ENCODE results near the gene ZBTB38.

Gene ZBTB38

DNA sequence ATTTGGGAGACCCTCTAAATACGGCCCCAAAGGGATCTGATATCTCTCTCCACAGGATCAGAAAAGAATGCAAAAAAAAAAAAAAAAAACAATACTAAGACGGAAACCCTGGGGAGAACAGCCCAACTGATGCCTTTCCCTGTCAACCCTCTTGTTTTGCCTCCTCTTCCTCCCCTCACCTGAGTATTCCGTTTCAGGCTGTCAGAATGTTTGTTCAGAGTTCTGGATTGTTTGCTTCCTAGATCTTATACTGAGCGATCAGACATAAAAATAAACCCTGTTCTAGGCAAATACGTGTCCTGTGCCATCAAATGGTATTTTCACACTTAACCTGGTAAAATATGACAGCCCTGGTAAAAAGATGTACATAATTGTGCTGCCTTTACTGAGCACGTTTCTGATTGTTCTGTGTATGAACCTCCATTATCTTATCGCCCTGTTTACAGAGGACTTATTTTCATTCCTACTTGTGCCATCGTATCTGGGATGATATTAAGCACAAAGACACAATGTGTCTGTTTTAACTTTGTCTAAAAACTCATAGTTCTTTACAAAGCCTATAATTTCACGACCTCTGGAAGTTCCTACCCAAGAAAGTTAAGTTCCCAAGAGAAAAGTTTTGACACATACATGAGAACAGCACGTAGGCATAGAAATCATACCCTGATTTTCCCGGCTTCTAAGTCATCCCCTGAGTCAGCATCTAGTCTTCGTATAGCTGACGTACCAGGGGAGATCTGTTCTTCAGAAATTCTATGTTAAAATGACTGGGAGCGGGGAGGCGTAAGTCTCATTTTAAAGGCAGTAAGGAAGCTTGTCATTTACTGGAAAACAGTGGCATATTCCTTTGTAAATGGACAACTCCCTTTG is 856 bp downstream of the ZBTB38 start:
- DNase-seq = no peak

DNA sequence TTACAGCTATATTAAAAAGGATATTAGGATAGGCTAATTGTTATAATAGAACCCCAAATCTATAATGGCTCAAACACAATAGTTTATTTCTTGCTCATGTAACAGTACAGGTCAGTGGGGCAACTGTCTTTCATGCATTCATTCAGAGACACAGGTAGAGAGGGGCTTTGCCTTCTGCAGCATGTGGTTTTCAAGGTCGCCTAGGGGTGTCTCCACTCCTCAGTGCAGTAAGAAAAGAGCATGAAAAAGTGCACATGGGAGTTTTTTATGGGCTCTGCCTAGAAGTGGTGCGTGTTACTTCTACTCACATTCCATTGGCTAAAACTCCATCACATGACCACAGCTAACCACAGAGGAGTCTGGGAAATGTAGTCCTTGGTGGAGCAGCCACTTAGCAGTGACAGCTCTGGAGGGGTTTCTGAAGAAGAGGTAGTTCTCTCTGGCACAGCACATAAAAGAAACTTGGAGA is 1.8 kb downstream of the ZBTB38 start:
- DNase-seq = peak; percentile 75 to 95

GRCh38 chr3:141371882-141372281 is 3.6 kb downstream of the ZBTB38 start:
- DNase-seq = no peak

DNA sequence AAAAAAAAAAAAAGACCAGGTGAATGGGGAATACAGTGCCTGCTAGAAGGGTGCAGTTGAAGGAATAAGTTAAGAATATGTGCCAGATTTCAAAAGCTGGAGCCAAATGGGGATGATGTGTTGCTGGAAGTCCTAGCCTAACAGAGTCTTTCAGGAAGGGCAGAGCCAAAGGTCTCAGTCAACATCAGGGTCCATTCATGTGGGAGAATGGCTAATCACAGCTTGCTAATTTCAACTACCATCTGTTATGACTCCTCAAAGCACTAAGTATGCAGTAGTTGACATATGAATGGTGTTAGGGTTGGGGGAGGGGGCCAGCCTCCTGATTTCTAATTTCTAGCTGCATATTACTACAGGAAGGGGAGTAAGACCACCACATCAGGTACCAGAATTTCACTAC is 4.4 kb downstream of the ZBTB38 start:
- DNase-seq = peak; percentile 49 to 90

DNA sequence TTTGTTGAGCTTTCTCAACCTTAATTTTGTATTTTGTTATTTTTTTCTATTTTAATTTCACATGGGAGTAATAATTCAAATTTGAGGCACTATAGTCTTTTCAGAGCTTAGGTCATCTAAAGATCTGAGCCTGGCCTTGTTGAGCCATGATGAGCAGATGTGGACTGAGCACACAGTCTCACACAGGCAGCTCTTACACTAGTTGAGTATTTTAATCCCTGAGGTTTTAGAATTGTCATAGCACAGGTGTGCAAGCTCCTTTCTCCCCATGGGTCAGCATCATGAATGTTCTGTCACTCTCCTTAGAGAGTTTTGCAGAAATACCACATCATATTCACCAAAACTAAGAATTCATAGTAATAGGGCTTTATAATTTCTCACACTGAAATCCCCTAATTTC is 4.9 kb downstream of the ZBTB38 start:
- DNase-seq = peak; percentile 55 to 82

DNA sequence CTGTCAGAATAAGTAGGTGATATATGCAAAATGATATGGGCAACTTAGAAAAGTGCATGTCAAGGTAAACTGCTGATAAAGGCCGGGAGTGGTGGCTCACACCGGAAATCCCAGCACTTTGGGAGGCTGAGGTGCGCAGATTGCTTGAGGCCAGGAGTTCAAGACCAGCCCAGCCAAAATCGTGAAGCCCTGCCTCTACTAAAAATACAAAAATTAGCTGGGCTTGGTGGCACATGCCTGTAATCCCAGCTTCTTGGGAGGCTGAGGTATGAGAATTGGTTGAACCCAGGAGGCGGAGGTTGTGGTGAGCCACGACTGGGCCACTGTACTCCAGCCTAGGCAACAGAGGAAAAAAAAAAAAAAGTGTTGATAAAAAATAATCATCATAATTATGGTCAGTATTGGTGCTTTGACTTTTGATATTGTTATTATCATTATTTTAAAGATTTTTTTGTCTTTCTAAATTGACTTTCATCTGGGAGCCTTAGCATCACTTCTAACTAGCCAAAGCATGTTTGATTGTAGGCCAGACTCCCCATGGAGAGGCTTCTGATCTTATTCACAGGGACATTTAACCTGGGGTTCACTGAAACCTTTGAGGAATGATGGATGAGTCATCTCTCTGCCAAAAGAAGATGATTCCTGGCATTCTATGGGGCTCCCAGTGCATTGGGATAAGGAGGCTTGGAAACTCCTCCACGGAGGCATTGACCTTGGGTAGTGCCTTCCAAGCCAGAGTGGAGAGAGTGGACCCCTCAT is 5.6 kb downstream of the ZBTB38 start:
- no peak for DNase-seq

DNA sequence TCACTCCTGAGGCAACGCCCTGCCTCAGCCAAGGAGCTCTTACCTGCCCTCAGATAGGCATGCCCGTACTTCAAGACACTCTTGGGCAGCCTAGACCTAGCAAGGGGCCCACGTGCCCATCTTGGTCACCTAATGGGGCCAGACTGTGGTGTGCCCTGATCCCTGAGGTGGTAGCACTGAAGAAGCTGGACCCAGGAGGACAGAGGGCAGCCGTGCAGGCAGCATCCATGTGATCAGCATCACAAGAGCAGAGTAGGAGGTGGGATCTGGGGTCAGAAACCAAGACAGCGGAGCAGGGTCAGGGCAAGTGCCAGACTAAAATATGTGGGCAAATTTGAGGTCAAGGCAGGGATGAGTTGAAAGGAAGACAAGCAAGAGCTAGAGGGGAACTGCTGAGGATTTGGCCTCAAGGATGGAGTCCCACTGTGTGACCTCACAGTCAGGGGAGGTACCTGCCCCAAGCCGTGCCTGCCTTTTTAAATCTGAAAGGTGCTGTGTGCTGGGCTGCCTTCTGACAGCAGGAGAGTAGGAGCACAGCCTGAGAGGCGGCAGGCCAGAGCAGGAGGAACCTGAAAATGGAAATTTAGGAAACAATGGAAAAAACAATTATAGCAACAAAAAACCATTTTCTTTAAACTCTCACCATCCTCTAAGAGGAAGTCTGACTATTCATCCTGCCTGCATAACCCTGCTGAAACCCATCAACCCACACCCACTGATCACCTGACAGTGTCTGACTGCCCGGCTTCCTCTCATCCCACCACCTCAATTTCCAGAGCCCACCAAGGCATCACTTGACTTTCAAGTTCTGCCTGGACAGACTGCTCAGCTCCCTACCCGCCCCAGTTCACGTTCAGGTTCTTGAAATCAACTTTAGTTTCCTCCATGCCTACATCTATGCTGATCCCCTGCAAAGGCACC is 7.3 kb downstream of the ZBTB38 start:
- no peak for DNase-seq

GRCh38 chr3:141377377-141377776 is 9.1 kb downstream of the ZBTB38 start:
- DNase-seq = no peak

DNA sequence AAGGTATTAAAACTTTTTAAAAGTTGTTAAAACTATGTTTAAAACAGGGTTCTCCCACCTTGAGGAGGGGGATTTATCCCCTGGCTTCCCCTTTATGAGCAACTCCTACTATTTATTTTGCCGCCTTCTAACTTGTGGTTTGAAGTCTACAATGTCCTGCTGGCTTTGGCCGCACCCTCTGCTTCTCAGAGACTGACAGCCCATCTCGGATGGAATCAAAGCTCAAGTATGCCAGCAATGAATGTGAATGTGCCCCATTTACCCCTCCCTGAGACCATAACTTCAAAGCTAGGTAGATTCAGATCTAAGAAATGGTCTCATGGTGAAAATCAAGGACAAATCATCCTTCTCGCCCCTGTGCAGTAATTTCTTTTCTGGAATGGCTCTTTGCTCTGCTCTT is 10.3 kb downstream of the ZBTB38 start:
- DNase-seq = no peak

DNA sequence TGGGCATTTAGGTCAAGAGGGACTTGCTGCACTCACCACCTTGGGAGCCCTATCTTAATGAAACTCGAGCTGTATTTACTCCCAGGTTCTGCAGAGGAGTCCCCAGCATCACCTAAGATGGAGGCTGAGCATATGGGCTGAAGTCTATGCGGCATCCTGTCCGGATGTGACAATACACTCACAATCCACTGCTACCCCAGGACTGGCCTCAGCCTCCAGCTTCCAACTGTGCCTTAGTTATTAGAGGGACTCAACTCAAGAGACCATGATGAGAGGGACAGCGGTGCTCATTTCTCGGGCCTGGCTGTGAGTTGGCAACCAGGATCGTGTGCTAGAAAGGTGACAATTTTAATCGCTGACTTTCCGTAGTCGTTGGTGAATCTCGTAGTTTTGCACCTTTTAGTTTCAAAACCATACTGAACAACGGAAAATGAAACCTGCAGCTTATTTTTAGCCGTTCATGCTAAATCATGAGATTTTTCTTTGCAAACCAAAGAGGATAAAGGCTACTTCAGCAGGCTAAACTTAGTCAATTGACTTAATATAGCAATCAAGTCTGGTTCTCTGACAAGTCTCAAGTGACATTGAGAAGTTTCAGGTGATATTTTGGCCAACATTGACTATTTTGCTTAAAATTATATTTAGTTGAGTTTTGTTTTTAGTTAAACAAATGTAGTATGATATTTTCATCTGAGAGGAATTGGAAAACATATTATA is 11.1 kb downstream of the ZBTB38 start:
- DNase-seq = no peak

- DNase-seq = no peak
Observed at GRCh38 chr3:141380279-141380678, 12.0 kb downstream of the ZBTB38 start.

DNA sequence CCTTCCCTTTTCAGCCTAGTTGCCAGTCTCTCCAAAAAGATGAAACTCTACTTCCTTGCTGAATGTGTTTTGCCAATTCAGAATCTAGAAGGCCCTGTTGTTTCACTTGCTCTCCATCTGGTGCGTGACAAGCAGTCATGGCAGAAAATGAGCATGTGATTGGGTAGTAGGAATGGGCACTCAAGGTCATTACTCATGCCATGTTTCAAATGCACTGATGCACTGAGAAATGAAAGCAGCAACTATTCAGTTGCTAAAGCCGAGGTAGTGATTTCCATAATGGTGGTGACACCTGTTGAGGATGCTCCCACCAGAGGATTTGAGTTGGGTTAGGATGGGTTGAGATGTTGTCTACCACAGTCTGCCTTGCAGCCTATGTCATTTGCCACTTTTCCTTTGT is 12.7 kb downstream of the ZBTB38 start:
- no peak for DNase-seq

GRCh38 chr3:141382571-141382970 is 14.3 kb downstream of the ZBTB38 start:
- DNase-seq = peak in 1 of 2 experiments; percentile 16

DNA sequence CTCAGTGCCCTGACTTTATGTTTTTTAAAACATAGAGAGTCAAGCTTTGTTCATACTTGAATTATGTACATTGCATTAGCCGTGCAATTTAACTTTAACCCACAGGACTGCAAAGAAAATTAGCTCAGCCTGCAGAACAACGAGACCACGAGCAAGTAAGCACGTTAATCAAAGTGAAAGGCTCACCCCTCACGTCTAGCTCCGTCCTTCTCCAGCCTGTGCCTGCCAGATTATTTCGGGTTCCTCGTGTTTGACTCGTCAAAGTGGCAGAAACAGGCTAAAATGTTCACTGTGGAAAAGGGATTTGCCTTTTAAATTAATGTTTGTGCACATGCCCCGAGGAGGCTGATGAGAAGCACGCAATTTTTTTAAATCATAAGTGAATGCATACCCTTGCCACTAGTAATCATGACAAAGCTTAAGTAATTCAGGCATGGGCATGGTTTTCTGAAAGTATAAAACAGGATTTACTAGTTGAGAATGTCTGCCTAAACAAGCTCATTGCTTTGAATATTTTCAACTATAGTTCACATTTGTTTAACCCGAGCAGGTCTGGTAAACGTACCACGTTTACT is 15.3 kb downstream of the ZBTB38 start:
- DNase-seq = no peak

DNA sequence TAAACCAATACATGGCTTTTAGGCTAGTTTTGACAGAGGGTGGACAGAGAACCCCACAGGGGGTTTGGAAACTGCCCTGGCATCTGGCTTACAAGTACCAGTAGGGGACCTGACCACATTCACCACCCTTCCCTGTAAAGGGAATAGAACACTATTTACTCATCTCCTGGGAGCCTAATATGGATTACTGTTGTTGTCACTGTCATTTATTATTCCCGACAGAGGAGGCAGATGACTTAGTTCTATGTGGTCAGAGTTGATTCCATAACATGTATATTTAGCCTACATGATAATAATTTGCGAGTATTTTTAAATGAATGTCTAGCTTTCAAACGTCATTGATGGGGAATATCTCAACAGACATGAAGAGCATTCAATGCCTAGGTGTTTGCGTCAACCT is 15.9 kb downstream of the ZBTB38 start:
- DNase-seq = no peak

GRCh38 chr3:141384575-141384974 is 16.3 kb downstream of the ZBTB38 start:
- peak in 1 of 2 experiments; percentile 8 for DNase-seq

DNA sequence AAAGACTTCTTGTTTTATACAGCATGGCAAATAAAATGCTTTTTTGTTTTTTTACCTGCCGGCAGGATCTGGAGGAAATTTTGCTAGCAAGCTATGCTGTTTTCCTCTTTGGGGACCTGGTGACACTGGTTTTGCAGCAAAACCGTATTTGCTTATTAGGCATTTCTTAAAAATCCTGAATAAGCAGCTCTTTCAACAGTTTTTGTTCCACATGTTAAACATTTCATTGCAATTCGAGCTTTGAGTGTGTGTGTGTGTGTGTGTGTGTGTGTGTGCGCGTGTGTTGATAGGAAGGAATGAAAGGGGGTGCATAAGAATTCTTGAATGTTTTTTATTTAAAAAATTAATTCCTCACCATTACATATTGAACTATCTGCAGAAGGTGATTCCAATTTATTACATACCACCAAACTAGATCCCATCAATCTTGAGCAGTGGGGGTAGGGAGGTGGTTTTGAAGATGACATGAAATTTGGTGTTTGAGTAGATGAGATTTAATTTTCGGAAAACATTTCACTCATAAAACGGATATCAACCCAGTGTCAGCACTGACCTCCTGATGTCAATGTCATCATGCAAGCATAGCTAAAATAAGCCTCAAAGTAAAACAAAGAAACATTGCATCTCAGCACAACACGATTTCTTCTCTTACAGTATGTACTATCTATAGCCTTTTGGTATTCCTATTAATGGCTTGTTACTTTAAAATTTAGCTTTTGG is 17.3 kb downstream of the ZBTB38 start:
- DNase-seq = no peak

- DNase-seq = no peak
Observed at GRCh38 chr3:141386126-141386488, 17.8 kb downstream of the ZBTB38 start.

GRCh38 chr3:141386611-141387111 is 18.4 kb downstream of the ZBTB38 start:
- DNase-seq = peak in 1 of 2 experiments; percentile 48

DNA sequence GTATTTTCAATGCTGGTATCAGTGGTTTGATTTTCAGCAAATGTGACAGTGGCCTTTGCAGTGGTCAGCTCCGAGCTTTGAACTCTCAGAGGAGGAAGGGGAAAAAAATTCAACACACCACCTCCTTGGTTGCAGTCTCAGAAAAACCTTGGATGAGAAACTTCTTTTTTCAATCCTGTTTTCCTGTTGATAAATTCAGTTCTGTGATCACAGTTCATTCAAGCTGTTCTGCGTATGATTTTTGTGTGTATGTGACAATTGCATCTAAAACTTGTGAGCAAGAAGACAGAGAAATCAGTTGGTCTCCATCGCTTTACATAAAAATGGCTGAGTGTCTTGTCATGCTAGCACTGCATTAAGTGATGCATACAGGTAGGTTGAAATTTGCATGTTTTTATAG is 19.2 kb downstream of the ZBTB38 start:
- no peak for DNase-seq

DNA sequence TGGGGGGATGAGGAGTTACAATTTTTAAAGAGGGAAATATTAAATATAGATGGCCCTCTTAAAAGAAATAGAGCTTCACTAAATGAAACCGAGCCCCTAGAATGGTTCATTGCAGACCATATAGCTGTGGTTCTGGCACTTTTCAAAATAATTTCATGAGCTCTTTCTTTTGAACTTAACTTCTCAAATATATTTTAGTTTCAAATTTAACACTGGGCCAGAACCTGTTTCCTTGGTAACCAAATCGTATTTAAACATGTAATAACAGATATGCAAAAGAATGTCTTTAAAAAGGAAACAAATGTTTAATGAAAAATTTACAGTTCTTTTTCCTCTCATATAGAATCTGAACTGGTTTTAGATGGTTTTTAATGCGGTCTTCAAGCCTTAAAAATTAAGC is 20.1 kb downstream of the ZBTB38 start:
- DNase-seq = no peak
